Activated CD4-positive, alpha-beta T cell treated with anti-CD3 and anti-CD28 coated beads, Interleukin-10, Interleukin-2, amounts not matched to agents 100 ng/mL and 50 ng/mL, durations not matched to agents 16 hours and 8 hours (primary cell): Measurements from ENCODE around the gene DNM3.
A peak's percentile ranks its signal among the peaks of the same experiment; 100 is the strongest.

ENCODE experiments used
- DNase-seq: peaks from one replicate; pipeline ENCODE4 v3.0.0-alpha.2; 2020

Gene DNM3

DNA sequence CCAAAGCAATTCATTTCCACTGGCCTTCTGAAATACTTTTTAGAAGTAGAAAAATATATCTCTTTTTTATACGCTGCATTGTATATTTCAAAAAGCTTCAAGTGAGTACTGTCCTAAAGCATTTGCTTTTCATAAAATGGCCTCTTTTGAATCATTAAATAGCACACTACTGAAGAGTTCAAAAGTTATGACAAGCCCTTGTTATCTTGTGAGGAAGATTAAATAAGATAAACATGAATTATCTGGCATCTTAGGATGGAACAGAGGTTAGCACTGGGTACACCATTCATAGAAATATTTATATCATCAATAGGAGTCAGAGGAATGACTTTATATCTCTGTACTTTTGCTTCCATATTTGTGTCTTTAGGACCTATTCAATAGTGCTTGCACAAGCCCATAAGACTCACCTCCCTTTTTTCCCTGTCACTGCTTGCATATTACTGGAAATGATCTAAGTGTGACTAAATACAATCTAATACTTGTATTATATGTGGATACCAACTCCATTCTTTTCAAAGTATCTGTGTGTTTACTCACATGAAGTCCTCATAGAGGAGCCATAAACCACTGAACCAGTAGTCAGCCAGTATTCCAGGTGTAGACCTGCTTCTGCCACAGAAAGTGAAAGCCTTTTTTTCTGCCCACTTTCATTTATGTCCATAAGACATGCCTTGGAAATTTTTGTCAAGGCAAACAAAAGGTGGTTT, 305.0 kb downstream of the DNM3 start:
- DNase-seq: no peak

DNA sequence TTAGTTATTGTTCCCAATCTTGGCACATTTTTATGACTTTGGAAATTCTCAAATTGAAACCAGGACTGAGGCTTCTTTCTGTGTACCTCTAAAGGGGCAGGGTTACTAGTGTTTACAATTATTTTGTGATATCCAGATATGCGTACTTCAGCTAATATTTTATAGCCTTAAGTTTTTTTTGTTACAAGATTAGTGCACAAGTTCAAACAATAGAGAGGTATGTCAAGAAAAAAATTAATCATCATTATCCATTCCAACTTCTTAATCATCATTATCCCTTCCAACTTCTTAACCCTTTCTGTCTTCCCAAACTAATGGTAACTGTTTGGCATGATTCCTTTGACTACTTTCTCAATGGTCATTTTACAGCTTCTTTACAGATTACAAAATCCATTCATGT, 306.2 kb downstream of the DNM3 start:
- DNase-seq: no peak

DNA sequence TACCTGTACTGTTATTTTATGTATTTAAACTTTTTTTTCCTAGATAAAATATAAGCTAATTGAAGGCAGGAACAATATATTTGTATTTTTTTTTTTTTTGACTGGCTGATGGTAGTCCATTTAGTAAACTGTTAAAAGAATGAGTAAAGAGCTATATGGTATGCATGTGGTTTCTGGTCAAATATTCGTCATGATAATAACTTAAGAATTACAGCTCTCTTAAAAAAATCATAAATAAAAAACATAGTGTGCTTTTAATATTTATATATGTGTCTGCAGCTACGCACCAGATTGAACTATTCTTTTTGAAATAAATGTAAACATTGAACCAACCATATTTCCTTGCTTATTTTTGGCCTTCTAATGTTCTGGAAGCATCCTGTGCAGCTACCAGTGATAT, 306.9 kb downstream of the DNM3 start:
- DNase-seq: no peak

DNA sequence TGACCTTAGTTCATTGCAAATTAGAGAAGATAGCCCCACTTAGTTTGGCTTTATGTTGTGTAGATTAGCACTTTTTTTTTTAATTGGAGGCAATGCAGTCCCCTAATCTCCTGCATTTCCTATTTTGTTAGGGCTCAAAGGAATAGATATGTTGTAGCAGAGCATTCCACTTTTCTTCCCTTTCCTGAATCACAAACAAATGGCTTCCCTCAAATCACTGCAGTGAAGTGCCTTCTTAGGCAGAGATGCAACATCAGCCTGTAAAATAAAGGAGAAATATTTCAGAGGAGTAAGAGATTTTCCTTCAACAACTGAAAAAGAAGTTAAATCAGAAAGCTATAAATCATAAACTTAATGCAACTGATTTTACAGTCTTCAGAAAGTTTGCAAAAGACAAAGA, 307.4 kb downstream of the DNM3 start:
- no peak for DNase-seq

DNA sequence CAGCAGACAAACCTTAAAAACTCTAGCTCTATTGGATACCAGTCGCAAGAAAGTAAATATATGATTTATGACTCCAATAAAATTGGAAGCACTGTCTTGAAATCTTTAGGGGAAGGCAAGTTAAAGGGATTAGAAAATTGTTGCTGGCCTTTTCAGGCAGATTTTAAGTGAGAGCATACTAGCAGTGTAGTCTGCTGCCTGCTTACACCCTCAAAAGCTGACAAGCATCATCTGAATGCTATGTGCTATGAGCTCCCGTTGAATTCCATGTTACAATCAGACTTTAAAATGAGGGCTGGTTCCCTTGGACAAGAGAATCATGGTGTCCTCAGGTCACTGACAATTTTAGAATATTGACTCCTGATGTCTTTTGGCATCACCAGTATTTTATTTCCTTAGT, 308.0 kb downstream of the DNM3 start:
- DNase-seq: no peak

DNA sequence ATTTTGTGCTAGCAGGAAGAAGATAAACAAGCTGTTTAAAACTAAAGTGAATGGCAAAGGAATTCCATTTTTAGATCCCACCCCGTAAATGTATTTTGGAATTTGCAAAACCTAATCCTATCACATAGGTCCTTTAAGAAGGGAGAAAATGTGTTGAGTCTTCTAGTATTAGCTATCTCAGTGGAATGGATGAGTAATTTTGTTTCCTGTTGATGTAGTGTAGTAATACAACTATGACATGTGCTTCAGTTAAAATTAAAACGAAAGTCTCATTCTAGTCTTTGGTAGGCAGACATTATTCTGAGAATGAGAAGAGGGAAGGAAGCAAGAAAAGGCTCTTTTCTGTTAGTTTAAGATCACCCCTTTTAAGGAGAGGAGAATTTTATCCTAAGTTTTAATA, 313.3 kb downstream of the DNM3 start:
- peak; percentile 85 for DNase-seq

DNA sequence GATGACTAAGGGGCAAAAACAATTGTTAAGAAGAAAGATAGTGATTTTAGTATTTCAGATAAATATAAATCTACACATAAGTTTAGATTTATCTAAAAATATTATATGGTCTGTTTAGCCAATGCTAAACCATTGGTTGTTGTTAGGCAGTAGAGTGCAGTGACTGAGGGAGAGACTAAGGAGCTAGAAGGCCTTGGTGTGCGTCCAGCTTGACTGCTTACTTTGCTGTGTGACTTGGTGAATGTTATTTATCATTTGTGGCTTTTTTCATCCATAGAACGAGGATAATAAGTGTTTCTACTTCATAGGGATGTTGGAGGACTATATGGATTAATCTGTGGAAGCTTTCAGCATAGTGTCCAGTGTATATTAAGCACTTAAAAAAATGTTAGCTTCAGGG, 314.5 kb downstream of the DNM3 start:
- no peak for DNase-seq

DNA sequence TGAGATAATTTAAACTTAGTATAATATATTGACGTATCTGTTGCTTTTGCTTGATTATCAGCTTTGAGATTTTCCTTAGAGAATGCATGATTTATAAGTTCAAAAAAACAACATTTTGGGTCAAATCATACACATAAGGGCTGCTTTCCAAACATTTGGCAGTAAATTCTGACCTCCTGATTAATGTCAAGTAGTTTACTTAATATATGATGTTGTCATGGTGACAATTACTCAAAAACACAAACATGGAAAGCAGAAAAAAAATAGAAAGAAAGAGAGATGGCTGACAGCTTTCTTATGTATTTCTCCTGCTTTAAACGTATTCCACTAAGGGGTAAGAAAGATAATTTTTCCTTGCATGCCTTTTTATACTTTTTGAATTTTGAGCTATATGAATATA, 320.9 kb downstream of the DNM3 start:
- DNase-seq: no peak

DNA sequence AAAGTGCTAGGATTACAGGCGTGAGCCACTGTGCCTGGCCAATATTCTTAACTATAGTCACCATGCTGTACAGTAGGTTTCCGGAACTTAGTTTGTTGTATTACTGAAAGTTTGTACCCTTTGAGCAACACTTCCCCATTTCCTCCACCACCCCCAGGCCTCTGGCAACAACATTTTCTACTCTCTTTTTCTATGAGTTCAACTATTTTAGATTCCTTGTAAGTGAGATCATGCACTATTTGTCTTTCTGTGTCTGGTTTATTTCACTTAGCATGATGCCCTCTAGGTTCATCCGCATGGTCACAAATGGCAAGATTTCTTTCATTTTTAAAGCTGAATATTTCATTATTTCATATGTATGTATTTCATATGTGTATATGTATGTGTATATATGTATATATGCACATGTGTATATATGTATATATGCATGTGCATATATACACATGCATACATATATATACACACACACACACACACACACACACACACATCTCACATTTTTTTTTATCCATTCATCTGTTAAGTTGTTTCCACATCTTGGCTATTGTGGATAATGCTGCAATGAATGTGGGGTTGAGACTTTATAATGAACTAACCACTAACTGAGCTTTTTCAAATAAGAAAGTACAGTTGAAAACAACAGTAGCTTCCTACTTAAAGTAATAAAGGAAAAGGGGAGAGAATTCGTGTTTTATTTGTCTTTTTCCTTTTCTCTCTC, 322.4 kb downstream of the DNM3 start:
- no peak for DNase-seq

DNA sequence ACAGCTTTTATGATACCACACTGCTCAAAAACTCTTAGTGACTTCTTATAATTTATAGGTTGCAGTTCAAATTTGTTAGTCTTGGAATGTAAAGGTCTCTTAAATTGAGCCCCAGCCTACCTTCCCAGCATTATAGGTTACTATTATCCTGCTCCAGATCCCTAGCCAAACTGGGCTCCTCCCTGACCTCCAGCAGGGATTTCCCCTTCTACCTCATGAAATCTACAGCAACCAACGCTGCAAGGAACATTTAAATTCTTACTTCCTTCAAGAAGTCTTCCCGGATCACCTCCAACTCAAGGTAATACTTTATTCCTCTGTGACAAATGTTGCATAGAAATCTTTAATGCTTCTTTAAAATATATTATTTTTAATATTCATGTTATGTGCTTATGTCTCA, 324.1 kb downstream of the DNM3 start:
- no peak for DNase-seq

DNA sequence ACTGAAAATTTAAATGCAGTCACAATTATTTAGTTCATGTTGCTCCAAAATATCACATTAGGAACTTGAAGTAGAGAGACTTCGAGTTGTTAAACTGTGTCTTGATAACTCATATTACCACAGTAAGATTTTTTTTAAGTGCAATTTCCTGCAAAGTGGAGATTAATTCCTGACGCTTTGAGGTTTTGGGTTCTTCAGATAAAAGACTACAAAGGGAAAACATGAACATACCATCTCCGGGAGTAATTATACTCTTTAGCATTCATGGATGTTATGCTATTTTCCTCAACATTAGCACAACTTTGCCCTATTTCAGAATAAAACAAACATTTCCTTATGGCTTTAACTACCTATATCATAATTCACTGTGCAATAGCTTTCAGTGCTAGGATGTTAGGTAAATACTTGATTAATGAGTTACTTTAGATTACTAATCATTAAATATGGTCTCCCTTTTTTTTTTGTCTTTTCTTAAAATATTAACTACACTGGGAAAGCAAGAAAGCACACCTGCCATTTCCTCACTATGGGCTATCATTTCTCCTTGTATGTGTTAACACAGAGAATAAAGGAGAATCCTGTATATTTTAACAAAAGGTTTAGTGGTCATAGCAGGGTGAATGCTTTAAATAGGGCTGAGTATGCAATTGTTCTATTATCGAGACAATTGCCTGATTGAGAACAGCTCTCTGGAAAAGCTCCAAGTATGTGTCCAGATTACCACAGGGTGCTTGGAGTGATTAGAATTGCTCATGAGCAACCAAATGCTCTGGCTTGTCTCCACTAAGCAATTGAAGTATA, 326.7 kb downstream of the DNM3 start:
- DNase-seq: no peak

DNA sequence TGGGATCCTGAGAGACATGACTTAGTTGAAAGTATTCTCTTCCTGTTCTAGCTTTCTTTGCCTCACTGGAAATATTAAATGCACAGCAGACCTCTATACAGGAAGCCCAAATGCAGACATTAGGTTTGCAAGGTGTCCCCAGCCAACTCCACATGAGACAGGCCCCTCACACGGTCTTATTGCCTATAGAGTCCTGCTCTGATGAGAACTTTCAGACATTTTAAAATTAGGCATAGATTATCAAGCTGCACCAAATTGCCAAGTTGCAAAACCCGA, 327.2 kb downstream of the DNM3 start:
- DNase-seq: no peak

DNA sequence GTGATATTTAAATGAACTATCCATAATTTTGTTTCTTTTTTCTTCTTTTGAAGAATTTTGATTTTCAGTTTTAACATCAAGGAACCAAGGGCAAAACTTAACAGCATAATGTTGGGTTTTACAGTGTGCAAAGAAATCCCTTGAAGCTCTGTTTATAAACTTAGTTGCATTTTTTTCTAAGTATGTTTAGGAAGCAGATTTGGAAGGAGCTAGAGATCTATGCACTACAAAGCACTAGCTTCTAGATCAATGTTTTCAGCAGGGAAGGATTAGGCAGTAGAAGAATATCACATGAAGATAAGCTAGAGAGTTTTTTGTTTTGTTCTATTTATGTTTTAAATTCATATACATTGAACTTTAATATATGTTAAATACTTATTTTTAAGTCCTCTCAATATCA, 328.5 kb downstream of the DNM3 start:
- DNase-seq: no peak

DNA sequence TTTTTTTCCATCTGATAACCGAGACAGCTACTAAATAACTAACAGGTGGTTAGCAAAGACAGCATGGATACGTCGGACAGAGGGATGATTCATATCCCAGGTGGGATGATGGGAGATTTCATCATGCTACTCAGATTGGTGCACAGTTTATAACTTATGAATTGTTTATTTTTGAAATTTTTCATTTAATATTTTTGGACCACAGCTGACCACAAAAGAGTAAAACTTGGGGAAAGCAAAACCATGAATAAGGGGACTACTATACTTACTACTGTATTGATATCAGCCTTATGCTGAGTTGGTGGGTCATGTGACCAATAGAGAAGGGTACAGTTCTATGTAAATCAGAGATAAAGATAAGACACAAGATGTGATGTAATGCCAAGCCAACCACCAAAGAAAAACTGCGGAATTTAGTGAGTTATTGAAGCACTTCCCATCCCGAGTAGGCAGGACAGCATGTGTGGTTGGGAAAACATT, 331.1 kb downstream of the DNM3 start:
- no peak for DNase-seq

DNA sequence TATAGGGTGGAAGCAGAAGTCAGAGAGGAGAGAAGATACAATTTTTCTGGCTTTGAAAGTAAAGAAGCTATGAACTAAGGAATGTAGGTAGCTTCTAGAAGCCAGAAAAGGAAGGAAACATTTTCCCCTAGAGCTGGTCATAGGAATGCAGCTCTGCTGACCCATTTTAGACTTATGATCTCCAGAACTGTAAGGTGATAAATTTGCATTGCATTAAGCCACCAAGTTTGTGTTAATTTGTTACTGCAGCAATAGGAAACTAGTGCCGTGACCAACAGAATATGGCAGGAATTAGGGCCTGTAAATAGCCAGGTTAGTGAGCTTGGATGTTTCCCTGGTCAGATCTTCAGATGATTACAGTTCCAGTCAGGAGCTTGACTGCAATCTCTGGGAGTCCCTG, 334.9 kb downstream of the DNM3 start:
- DNase-seq: no peak

DNA sequence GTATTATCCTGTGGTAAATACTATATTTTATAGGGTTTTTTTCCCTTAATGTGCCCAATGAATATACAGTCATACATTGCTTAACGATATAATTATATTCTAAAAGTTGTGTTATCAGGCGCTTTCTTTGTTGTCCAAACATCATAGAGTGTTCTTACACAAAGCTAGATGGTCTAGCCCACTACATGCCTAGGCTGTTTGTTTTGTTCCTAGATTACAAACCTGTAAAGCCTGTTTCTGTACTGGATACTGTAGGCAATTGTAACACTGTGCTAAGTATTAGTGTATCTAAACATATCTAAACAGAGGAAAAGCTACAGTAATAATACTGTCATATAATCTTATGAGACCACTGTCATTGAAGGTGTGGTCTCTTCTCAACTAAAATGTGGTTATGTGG, 336.6 kb downstream of the DNM3 start:
- no peak for DNase-seq

DNA sequence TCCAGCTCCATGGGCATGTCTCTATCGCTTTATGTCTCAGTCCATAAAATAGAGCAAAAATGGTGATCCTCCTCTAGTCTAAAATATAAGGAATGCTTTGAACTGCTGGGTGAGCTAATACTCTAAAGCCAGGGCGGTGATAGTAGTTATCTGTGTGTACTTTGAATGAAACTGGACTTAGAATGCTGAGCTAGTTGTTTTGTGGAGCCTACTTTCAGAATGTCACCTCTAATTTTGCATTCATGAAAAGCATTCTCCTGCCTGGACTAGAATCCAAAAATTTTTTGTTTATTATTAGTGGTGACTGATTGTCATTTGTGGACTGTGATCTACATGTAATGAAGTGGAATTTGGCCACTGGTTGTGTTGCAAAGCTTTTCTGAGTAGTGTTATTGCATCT, 337.6 kb downstream of the DNM3 start:
- DNase-seq: no peak

DNA sequence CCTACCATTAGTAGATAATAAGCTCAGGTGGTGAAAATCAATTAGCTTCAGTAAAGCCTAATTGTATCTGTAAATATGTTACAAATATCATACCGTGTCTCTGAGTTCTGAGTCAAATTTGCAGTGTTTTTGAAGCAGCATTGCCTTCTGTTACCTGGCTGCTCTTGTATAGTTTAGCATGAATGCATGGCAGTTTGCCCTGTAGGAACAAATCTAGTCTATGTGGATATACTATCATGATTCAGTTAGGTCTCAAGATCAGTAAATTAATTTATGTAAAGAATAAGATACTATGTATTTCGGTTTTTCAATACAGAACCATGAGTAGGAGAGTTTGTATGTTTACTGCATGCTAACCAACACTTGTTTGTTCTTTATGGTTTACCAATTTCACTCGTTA, 338.6 kb downstream of the DNM3 start:
- DNase-seq: peak; percentile 1

DNA sequence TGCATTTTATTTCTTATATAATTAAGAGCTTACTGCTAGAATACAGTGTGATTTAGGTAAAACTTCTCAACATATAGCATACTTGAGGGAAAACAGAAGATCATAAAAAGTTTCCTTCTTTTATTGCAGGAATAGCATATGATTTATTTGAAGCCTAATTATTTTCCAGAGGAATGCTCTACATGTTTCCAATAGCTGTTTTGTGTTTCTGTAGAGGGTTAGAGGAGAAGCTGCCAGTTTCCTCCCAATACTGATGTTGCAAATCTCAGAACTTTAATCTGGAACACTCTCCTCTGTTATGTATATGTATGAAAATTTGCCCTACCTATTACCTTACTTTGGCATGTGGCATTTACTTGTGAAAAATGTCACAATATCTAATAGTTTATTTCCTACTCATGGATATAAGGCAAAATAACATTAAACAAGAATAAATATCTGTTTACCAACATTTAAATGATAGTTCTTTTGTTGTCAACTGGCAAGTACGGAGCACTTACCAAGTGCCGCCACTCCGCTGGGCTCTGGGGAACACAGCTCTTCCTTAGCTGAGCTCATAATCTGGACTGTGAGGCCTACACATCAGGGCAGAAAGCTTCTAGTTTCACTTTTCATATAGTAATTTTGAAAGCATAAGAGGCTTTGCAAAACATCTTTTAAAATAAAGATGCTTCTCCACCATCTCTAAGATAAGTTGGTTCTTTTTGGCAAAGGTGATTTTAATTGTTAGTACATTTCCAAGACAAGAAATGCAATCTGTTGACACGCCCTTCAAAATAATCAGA, 339.4 kb downstream of the DNM3 start:
- peak; percentile 85 for DNase-seq

DNA sequence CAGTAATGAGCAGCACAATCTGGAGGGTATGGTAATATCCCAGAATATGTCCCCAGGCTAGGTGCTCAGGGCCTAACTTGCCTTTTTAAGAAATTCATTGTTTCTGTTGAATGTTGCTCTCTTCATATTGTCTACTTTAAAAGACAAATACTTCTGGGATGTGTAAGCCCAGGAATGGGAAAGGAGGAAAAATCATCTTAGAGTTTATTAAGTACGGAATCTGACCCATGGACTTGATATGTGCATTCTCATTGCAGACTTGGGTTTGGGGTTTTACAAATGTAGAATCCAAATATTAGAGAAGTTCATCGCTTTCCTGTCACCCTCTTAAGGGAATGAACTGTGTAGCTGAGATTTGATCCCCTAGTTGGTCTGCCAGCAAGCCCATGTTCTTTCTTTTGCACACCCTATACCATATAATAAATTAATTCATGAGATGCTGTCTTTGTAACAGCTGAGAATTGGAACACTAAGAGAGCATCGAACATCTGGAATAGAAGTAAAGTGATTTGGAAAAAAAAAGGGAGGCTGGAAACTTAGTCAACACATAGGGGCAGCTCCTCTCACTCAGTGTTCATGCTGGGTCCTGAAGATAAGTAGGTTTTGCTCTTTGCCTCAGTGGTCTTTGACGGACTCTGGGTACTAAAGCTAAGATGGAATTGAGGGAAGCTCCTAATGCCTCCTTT, 343.4 kb downstream of the DNM3 start:
- no peak for DNase-seq

DNA sequence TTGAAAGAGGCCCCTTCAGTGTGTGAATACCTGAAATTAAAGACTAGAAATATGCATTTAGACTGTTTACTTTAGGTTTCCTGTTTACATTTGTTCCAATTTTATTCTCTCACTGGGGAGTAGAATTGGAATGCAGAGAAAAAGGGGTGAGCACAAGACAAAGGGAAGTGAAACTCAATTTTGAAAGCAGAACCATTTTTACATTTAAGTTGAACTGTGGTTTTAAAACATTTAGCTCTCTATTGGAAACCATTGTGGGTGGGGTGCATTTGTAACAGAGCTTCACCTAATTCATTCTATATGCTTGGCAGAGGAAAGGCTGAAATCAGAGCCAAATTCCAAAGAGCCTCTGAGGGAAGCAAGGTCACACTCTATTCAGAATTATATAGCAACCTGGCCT, 343.9 kb downstream of the DNM3 start:
- DNase-seq: no peak

DNA sequence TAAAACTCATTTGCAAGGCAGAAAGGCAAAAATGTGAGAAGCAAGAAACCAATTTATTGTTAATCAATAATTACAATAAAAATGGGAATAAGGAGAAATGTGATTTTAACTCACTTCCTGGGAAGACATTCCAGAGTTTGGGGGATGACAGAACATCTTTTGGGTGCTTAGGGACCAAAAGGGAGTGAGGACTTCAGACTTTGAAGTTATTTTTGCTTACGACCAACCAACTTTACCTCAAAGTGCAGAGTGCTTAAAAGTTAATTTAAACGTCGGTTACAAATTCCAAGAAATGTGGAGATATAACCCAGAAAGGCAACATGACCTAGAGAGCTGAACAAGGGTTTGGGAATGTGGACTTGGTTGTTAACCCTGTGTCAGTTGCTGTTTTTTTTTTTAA, 344.7 kb downstream of the DNM3 start:
- DNase-seq: no peak

DNA sequence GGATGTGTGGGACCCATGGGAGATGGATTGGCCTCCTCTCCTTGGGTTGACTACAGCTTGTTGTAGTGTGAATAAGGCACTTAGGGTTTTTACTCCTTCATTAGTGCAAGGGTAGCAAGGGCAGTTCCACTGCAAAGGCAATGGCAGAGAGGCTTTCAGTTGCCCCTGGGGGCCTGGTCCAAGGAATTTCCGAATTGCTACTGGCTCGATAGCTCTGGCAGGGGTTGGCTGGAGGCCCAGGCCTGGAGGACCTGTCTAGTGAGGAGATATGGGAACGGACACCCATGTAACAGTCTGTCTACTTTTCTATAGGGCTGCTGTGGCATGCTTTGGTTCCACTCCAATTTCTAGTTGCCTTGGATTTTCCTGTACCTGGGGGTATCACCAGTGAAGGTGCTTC, 360.3 kb downstream of the DNM3 start:
- DNase-seq: no peak
